HepG2 (cell line): ENCODE results near the gene FAM89B. TPM values are rescaled to one million over a fixed set of nuclear protein-coding genes. Genes with fewer than 3 reads are reported as not detected.
A peak's percentile ranks its signal among the peaks of the same experiment; 100 is the strongest.

Experiments used
- EHMT2 ChIP-seq: fragments of 200-600 bp; sonication (generic); IDR thresholded peaks from 2 replicates; pipeline ENCODE4 v1.7.0; 2017; ENCODE audit warnings: antibody characterized with exemption, low read depth, low read length, borderline replicate concordance
- ELK4 ChIP-seq: sonication (generic); formaldehyde crosslinking; IDR thresholded peaks from 2 replicates; pipeline ENCODE4 v1.9.0; 2021; ENCODE audit warnings: missing genetic modification reagents, borderline replicate concordance
- ERF ChIP-seq: IDR thresholded peaks from 2 replicates; pipeline ENCODE4 v1.6.1; 2018; ENCODE audit warnings: missing biosample characterization, missing genetic modification reagents
- GMEB2 ChIP-seq: IDR thresholded peaks from 2 replicates; pipeline ENCODE4 v1.6.1; 2016; ENCODE audit warnings: missing biosample characterization, missing genetic modification reagents, low read depth
- KAT8 ChIP-seq: IDR thresholded peaks from 2 replicates; pipeline ENCODE4 v1.6.1; 2016; ENCODE audit warnings: missing genetic modification reagents, missing compliant biosample characterization
- MYNN ChIP-seq: sonication (generic); formaldehyde crosslinking; IDR thresholded peaks from 2 replicates; pipeline ENCODE4 v1.4.0; 2020; ENCODE audit warnings: mild to moderate bottlenecking, low read depth, missing genetic modification reagents
- NPAS2 ChIP-seq: sonication (generic); formaldehyde crosslinking; IDR thresholded peaks from 2 replicates; pipeline ENCODE4 v1.8.0; 2022; ENCODE audit warnings: mild to moderate bottlenecking, missing genetic modification reagents, borderline replicate concordance
- SP140L ChIP-seq: sonication (generic); formaldehyde crosslinking; IDR thresholded peaks from 2 replicates; pipeline ENCODE4 v1.4.0; 2020; ENCODE audit warnings: missing genetic modification reagents, borderline replicate concordance
- TRIM22 ChIP-seq: fragments of 450-650 bp; IDR thresholded peaks from 2 replicates; pipeline ENCODE4 v1.6.1; 2017
- TRIM24 ChIP-seq: sonication (generic); formaldehyde crosslinking; IDR thresholded peaks from 2 replicates; pipeline ENCODE4 v1.8.0; 2022; ENCODE audit warnings: mild to moderate bottlenecking, missing genetic modification reagents
- ZBTB10 ChIP-seq: sonication (generic); formaldehyde crosslinking; IDR thresholded peaks from 2 replicates; pipeline ENCODE4 v1.4.0; 2020; ENCODE audit warnings: missing genetic modification reagents, borderline replicate concordance
- ZBTB14 ChIP-seq: sonication (generic); formaldehyde crosslinking; IDR thresholded peaks from 2 replicates; pipeline ENCODE4 v1.4.0; 2020; ENCODE audit warnings: missing genetic modification reagents
- ZBTB34 ChIP-seq: sonication (generic); formaldehyde crosslinking; IDR thresholded peaks from 2 replicates; pipeline ENCODE4 v1.8.0; 2022; ENCODE audit warnings: mild to moderate bottlenecking, missing genetic modification reagents
- ZC3H13 ChIP-seq: sonication (generic); formaldehyde crosslinking; IDR thresholded peaks from 2 replicates; pipeline ENCODE4 v1.8.1; 2023; ENCODE audit warnings: mild to moderate bottlenecking, missing genetic modification reagents, moderate library complexity
- ZFP1 ChIP-seq: IDR thresholded peaks from 2 replicates; pipeline ENCODE4 v1.6.1; 2016
- ZKSCAN1 ChIP-seq: fragments of 150-350 bp; IDR thresholded peaks from 2 replicates; pipeline ENCODE4 v1.6.1; 2014; ENCODE audit warnings: low read length
- ZNF256 ChIP-seq: sonication (generic); formaldehyde crosslinking; conservative IDR thresholded peaks from 2 replicates; pipeline ENCODE4 v1.4.0; 2020; ENCODE audit warnings: missing genetic modification reagents
- ZNF34 ChIP-seq: sonication (generic); formaldehyde crosslinking; IDR thresholded peaks from 2 replicates; pipeline ENCODE4 v1.4.0; 2020; ENCODE audit warnings: mild to moderate bottlenecking, missing genetic modification reagents, borderline replicate concordance
- ZNF558 ChIP-seq: sonication (generic); formaldehyde crosslinking; IDR thresholded peaks from 2 replicates; pipeline ENCODE4 v1.9.0; 2022; ENCODE audit warnings: mild to moderate bottlenecking, missing genetic modification reagents, borderline replicate concordance
- ZNF720 ChIP-seq: sonication (generic); formaldehyde crosslinking; IDR thresholded peaks from 2 replicates; pipeline ENCODE4 v1.4.0; 2020; ENCODE audit warnings: missing genetic modification reagents
- polyA plus RNA-seq, 8 experiments: library from polyadenylated mRNA; depleted of rRNA in 3 of 8; stranded (reverse) in 7 of 8; unstranded in 1 of 8; fragments of >200 nt; fragmentation: Illumina TruSeq in 4 of 8; extraction: Trizol in 4 of 8; gene quantifications; 2 replicates each; pipeline versions ENCODE4 v1.2.1 to v1.2.3, GENCODE V29; 2011 to 2016; ENCODE audit warnings: low read depth in 4 of 8, missing spikeins in 1 of 8, mixed read lengths in 1 of 8; ENCODE audit not compliant: insufficient read depth in 1 of 8
- total RNA-seq, 5 experiments: library from RNA; depleted of rRNA; stranded (reverse); fragments of >200 nt; fragmentation: Illumina TruSeq; extraction: Trizol; gene quantifications; 2 replicates each; pipeline ENCODE4 v1.2.3, GENCODE V29; 2016; ENCODE audit warnings: low read depth in 1 of 5

FAM89B gene
- total and polyA plus RNA-seq, 2 of the 13 experiments (the other 11 are each of a cell fraction or from before 2014, with no cell fraction given) = 5.7 to 8.0 TPM

- TF ChIP-seq ZC3H13 (no peak), ZBTB34 (0 out of 2 replicates have a peak, but pooled peaks have one; percentile 46), ERF (CRISPR knock-in tag) (no peak), ZKSCAN1 (no peak), ZBTB14 (CRISPR knock-in tag) (no peak), EHMT2 (no peak), ZFP1 (no peak), ZNF720 (CRISPR knock-in tag) (no peak), KAT8 (CRISPR knock-in tag) (no peak; the same call in 1 of the 2 replicates), ZBTB10 (peak; percentile 64; the same call in 1 of the 2 replicates), SP140L (no peak), TRIM24 (CRISPR knock-in tag) (no peak), ZNF256 (CRISPR knock-in tag) (no peak), TRIM22 (no peak), ELK4 (CRISPR knock-in tag) (no peak), ZNF558 (CRISPR knock-in tag) (no peak; the same call in 1 of the 2 replicates), MYNN (CRISPR knock-in tag) (no peak), ZNF34 (CRISPR knock-in tag) (no peak), NPAS2 (CRISPR knock-in tag) (no peak), GMEB2 (CRISPR knock-in tag) (no peak)
Measured at GRCh38 chr11:65524741-65525545, 47.4 kb upstream of the FAM89B start, which contains the start of gene SCYL1 (continued).
